ENCODE measurements around the gene HLA-DOA. TPM values are rescaled to one million over a fixed set of nuclear protein-coding genes. Genes with fewer than 3 reads are reported as not detected.

The HLA-DOA gene
- total and polyA plus RNA-seq, 2 donors (not counting 1 experiment from before 2014, with no cell fraction given): 209 to 338 TPM

DNA sequence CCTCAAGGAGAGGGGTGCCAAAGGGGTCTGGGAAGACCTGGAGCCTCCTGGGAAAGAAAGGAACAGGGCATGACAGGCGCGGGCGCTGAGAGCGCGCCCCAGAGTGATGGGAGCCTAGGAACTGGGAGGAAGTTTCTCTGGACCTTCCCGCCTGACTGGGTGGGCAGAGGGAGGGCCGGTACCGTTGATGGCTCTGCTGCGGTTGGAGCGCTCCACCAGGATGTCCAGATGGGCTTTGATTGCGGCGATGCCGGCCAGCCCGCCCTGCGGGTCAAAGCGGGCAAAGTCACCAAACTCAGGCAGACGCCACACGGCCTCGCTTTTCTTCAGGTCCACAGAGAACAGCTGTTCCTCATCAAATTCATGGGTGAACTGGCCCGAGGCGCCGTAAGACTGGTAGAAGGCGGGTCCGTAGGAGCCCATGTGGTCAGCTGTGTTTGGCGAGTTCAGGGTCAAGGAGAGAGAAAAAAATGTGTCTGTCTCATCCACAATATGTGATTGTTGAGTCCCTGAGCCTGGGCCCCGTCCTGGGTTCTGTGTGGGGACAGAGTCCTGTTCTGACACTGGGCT, 1.5 kb downstream of the HLA-DOA start:
- H3K27me3 ChIP-seq (replicated peaks in 1 of 4; ENCODE audit: control extremely low read depth in 1 of 4, control insufficient read depth in 3 of 4, insufficient read depth in 4 of 4, low read length in 3 of 4): no peaks in the 10 kb centered on the region
- no peaks in the 10 kb centered on the region for H3K9me3 ChIP-seq (ENCODE audit: control extremely low read depth in 1 of 3, control insufficient read depth in 2 of 3, insufficient read depth in 1 of 3, low read length in 2 of 3)
- H3K27me3 Mint-ChIP-seq: no peaks in the 10 kb centered on the region
- H4K20me1 ChIP-seq (ENCODE audit: control insufficient read depth, insufficient read depth, low read length, poor library complexity, severe bottlenecking): no peaks in the 10 kb centered on the region
- ATAC-seq (ENCODE audit: low read depth) (no peak), DNase-seq (no peak)
- H3K79me2 ChIP-seq (ENCODE audit: control insufficient read depth, insufficient read depth, low read length): peaks cover 41% of the 10 kb centered on the region
- POLR2A ChIA-PET: interaction anchor here (0.6 to 4.1 kb wide), 4 partner anchors 8 to 201 kb away, joined by 3 to 18 read pairs (median 7); no protein-coding TSS in a partner anchor
- peak overlapping the region in 4 of 5 experiments; percentile 60 to 98 (median 95) for H3K4me3 ChIP-seq (ENCODE audit: control extremely low read depth in 1 of 5, extremely low read depth in 1 of 5, insufficient read depth in 1 of 5, low read depth in 2 of 5, low read length in 4 of 5)
- peaks cover 0 to 39% of the 10 kb centered on the region in 2 experiments for H3K36me3 ChIP-seq (replicated peaks in 1 of 2; ENCODE audit: control extremely low read depth in 1 of 2, control insufficient read depth in 1 of 2, extremely low read depth in 1 of 2, insufficient read depth in 2 of 2, low read length in 1 of 2)
- intact Hi-C loops (cut with micrococcal nuclease): no loop called here
- H3K9ac ChIP-seq (ENCODE audit: low read length): peak overlapping the region; percentile 86
- H3K4me2 ChIP-seq (replicated peaks; ENCODE audit: low read depth, low read length, poor library complexity, severe bottlenecking): peak overlapping the region; percentile 72
- H3K27ac ChIP-seq (ENCODE audit: low read length in 2 of 2): peak overlapping the region; percentile 90 to 95
- H3K9me3 Mint-ChIP-seq (ENCODE audit: insufficient read depth): no peaks in the 10 kb centered on the region
- WGBS (ENCODE audit: insufficient coverage): 95% methylated on average over 21 of the region's 26 CpGs
- peak overlapping the region; percentile 98 for H3K27ac Mint-ChIP-seq
- peak overlapping the region; percentile 94 for H3K4me3 Mint-ChIP-seq
- H2AFZ ChIP-seq (ENCODE audit: insufficient read depth, low read depth, low read length, poor library complexity, severe bottlenecking): no peak overlapping the region
- peaks cover 33 to 39% of the 10 kb centered on the region in 2 donors for H3K4me1 ChIP-seq (ENCODE audit: control insufficient read depth in 2 of 2, insufficient read depth in 2 of 2, low read length in 2 of 2)
- CTCF ChIA-PET: interaction anchor here (0.9 to 17.0 kb wide), 8 partner anchors 8 to 140 kb away, joined by 3 to 576 read pairs (median 4); partner anchors contain the start of genes HLA-DPA1 and HLA-DPB1
- peaks cover 64% of the 10 kb centered on the region for H3K4me1 Mint-ChIP-seq
- TF ChIP-seq, protein P1, sequence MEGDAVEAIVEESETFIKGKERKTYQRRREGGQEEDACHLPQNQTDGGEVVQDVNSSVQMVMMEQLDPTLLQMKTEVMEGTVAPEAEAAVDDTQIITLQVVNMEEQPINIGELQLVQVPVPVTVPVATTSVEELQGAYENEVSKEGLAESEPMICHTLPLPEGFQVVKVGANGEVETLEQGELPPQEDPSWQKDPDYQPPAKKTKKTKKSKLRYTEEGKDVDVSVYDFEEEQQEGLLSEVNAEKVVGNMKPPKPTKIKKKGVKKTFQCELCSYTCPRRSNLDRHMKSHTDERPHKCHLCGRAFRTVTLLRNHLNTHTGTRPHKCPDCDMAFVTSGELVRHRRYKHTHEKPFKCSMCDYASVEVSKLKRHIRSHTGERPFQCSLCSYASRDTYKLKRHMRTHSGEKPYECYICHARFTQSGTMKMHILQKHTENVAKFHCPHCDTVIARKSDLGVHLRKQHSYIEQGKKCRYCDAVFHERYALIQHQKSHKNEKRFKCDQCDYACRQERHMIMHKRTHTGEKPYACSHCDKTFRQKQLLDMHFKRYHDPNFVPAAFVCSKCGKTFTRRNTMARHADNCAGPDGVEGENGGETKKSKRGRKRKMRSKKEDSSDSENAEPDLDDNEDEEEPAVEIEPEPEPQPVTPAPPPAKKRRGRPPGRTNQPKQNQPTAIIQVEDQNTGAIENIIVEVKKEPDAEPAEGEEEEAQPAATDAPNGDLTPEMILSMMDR (IDR thresholded peaks at IDR 0.05): no peak
- TF ChIP-seq EZH2 (IDR thresholded peaks at IDR 0.05; ENCODE audit: borderline replicate concordance, insufficient read depth, low read depth, low read length, poor library complexity, severe bottlenecking): no peak

DNA sequence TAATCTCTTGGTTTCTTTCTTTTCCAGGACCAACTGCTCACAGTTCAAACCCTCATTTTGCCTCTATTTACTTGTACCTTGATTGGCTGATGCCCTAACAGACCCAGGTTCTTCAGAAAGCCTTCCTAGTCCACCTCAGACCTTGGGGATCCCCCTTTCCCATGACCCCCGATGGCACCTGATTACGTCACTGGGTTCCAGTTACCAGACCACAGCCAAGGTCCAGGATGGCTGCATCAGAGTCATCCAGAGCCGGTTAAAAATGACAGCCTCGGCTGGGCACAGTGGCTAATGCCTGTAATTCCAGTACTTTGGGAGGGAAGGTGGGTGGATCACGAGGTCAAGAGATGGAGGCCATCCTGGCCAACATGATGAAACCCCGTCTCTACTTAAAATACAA, 4.5 kb downstream of the HLA-DOA start:
- Histone ChIP-seq H3K9me3 (ENCODE audit: control extremely low read depth in 1 of 3, control insufficient read depth in 2 of 3, insufficient read depth in 1 of 3, low read length in 2 of 3) (no peaks in the 10 kb centered on the region), H4K20me1 (ENCODE audit: control insufficient read depth, insufficient read depth, low read length, poor library complexity, severe bottlenecking) (no peaks in the 10 kb centered on the region), H3K4me2 (replicated peaks; ENCODE audit: low read depth, low read length, poor library complexity, severe bottlenecking) (no peak overlapping the region), H2AFZ (ENCODE audit: insufficient read depth, low read depth, low read length, poor library complexity, severe bottlenecking) (no peak overlapping the region), H3K36me3 (replicated peaks in 1 of 2; ENCODE audit: control extremely low read depth in 1 of 2, control insufficient read depth in 1 of 2, extremely low read depth in 1 of 2, insufficient read depth in 2 of 2, low read length in 1 of 2) (peaks cover 0 to 39% of the 10 kb centered on the region in 2 experiments), H3K9ac (ENCODE audit: low read length) (no peak overlapping the region), H3K27ac (ENCODE audit: low read length in 2 of 2) (peak overlapping the region in 1 of 2 donors; percentile 51), H3K4me1 (ENCODE audit: control insufficient read depth in 2 of 2, insufficient read depth in 2 of 2, low read length in 2 of 2) (peaks cover 37 to 40% of the 10 kb centered on the region in 2 donors), H3K4me3 (ENCODE audit: control extremely low read depth in 1 of 5, extremely low read depth in 1 of 5, insufficient read depth in 1 of 5, low read depth in 2 of 5, low read length in 4 of 5) (no peak overlapping the region), H3K79me2 (ENCODE audit: control insufficient read depth, insufficient read depth, low read length) (peaks cover 33% of the 10 kb centered on the region), H3K27me3 (replicated peaks in 1 of 4; ENCODE audit: control extremely low read depth in 1 of 4, control insufficient read depth in 3 of 4, insufficient read depth in 4 of 4, low read length in 3 of 4) (no peaks in the 10 kb centered on the region)
- H3K4me3 Mint-ChIP-seq: no peak overlapping the region
- ATAC-seq (ENCODE audit: low read depth): no peak
- no peaks in the 10 kb centered on the region for H3K9me3 Mint-ChIP-seq (ENCODE audit: insufficient read depth)
- POLR2A ChIA-PET: no interaction called here
- H3K27ac Mint-ChIP-seq: peak overlapping the region; percentile 62
- CTCF ChIA-PET: interaction anchor here (0.7 to 17.0 kb wide), 7 partner anchors 21 to 339 kb away, joined by 3 to 576 read pairs (median 3); partner anchors contain the start of genes HLA-DPA1, HLA-DPB1 and TAP2
- 91% methylated on average over 4 of the region's 6 CpGs for WGBS (ENCODE audit: insufficient coverage)
- DNase-seq: no peak
- intact Hi-C loops (cut with micrococcal nuclease): no loop called here
- peaks cover 56% of the 10 kb centered on the region for H3K4me1 Mint-ChIP-seq
- TF ChIP-seq, protein P1 (IDR thresholded peaks at IDR 0.05): no peak
- H3K27me3 Mint-ChIP-seq: no peaks in the 10 kb centered on the region

Measured in B cell (primary cell).